HEK293 (cell line): ENCODE data around the gene MALT1.

ENCODE experiments used
- CTCF ChIA-PET: fragments of 350-600 bp; formaldehyde crosslinking; extraction: SDS; loops from one replicate; lab custom pipeline; 2021; ENCODE audit warnings: antibody characterized with exemption; lab: Yijun Ruan, JAX
- POLR2A ChIA-PET: fragments of 300-600 bp; formaldehyde crosslinking; extraction: SDS; loops from one replicate; lab custom pipeline; 2020; ENCODE audit warnings: antibody characterized with exemption, inconsistent platforms; lab: Yijun Ruan, JAX
- H3K27ac ChIP-seq: fragments of 200-500 bp; sonication (Bioruptor generic); 2 replicates; pipeline ENCODE4 v1.5.1; 2014; ENCODE audit warnings: low read depth, low read length, control low read depth, inconsistent platforms; ENCODE audit errors: extremely low read depth
- H3K36me3 ChIP-seq, 2 experiments: fragments of 200-500 bp in 1 of 2; sonication (Bioruptor generic) in 1 of 2; 1 replicate in 1 of 2; 2 replicates in 1 of 2; pipeline ENCODE4 v1.5.1; 2014 to 2017; ENCODE audit warnings: inconsistent platforms in 2 of 2, low read length in 2 of 2; ENCODE audit not compliant: control insufficient read depth in 2 of 2, insufficient read depth in 1 of 2
- H3K4me1 ChIP-seq: fragments of 200-500 bp; sonication (Bioruptor generic); 2 replicates; pipeline ENCODE4 v1.5.1; 2014; ENCODE audit warnings: mild to moderate bottlenecking, low read length, inconsistent platforms; ENCODE audit not compliant: control insufficient read depth, insufficient read depth
- H3K4me3 ChIP-seq: 2 replicates; pipeline ENCODE4 v1.5.1; 2011; ENCODE audit warnings: low read depth, mild to moderate bottlenecking, control low read depth, low read length, moderate library complexity
- H3K9me3 ChIP-seq: fragments of 200-500 bp; sonication (Bioruptor generic); 2 replicates; pipeline ENCODE4 v1.5.1; 2014; ENCODE audit warnings: low read depth, low read length, inconsistent platforms; ENCODE audit not compliant: control insufficient read depth, insufficient read depth
- GLI2 ChIP-seq: fragments of 450-650 bp; formaldehyde crosslinking; IDR thresholded peaks from 2 replicates; pipeline ENCODE4; 2017; ENCODE audit warnings: missing biosample characterization, missing genetic modification characterization, low read depth, borderline replicate concordance
- KLF16 ChIP-seq: fragments of 450-650 bp; formaldehyde crosslinking; IDR thresholded peaks from 2 replicates; pipeline ENCODE4 v1.5.1; 2017; ENCODE audit warnings: missing biosample characterization, missing genetic modification characterization
- PRDM1 ChIP-seq: fragments of 450-650 bp; formaldehyde crosslinking; IDR thresholded peaks from 2 replicates; pipeline ENCODE4; 2016; ENCODE audit warnings: missing biosample characterization, missing genetic modification characterization
- SCRT1 ChIP-seq: fragments of 450-650 bp; formaldehyde crosslinking; IDR thresholded peaks from 2 replicates; pipeline ENCODE4 v1.5.1; 2016; ENCODE audit warnings: missing biosample characterization, missing genetic modification characterization, borderline replicate concordance
- YY1 ChIP-seq: fragments of 450-650 bp; formaldehyde crosslinking; IDR thresholded peaks from 2 replicates; pipeline ENCODE4 v1.5.1; 2018; ENCODE audit warnings: missing biosample characterization, missing genetic modification characterization
- ZFP37 ChIP-seq: fragments of 450-650 bp; formaldehyde crosslinking; IDR thresholded peaks from 2 replicates; pipeline ENCODE4 v1.5.1; 2016; ENCODE audit warnings: missing biosample characterization, missing genetic modification characterization
- ZFP41 ChIP-seq: fragments of 450-650 bp; formaldehyde crosslinking; IDR thresholded peaks from 2 replicates; pipeline ENCODE4 v1.5.1; 2016; ENCODE audit warnings: missing biosample characterization, missing genetic modification characterization, borderline replicate concordance
- ZNF114 ChIP-seq: fragments of 450-650 bp; formaldehyde crosslinking; IDR thresholded peaks from 2 replicates; pipeline ENCODE4 v1.5.0; 2017; ENCODE audit warnings: missing biosample characterization, missing genetic modification characterization
- ZNF174 ChIP-seq: fragments of 450-650 bp; formaldehyde crosslinking; IDR thresholded peaks from 2 replicates; pipeline ENCODE4 v1.5.0; 2017; ENCODE audit warnings: missing biosample characterization, mild to moderate bottlenecking, missing genetic modification characterization
- ZNF549 ChIP-seq: fragments of 450-650 bp; IDR thresholded peaks from 2 replicates; pipeline ENCODE4 v1.5.1; 2018; ENCODE audit warnings: missing biosample characterization, missing genetic modification characterization, mild to moderate bottlenecking, inconsistent platforms, moderate library complexity
- ZNF777 ChIP-seq: fragments of 450-650 bp; formaldehyde crosslinking; IDR thresholded peaks from 2 replicates; pipeline ENCODE4 v1.5.1; 2017; ENCODE audit warnings: missing biosample characterization, missing genetic modification characterization, borderline replicate concordance
- TF ChIP-seq, protein P1 (sequence below): fragments of 450-650 bp; formaldehyde crosslinking; IDR thresholded peaks from 2 replicates; pipeline ENCODE4 v1.5.1; 2016; ENCODE audit warnings: missing biosample characterization, missing genetic modification characterization
- TF ChIP-seq, protein P2 (sequence below): fragments of 450-650 bp; formaldehyde crosslinking; IDR thresholded peaks from 2 replicates; pipeline ENCODE4 v1.5.1; 2016; ENCODE audit warnings: missing biosample characterization, missing genetic modification characterization
- TF ChIP-seq, protein P3 (sequence below): fragments of 450-650 bp; formaldehyde crosslinking; IDR thresholded peaks from 2 replicates; pipeline ENCODE4; 2016; ENCODE audit warnings: missing biosample characterization, missing genetic modification characterization
- TF ChIP-seq, protein P4 (sequence below): fragments of 450-650 bp; IDR thresholded peaks from 2 replicates; pipeline ENCODE4 v1.5.1; 2018; ENCODE audit warnings: missing biosample characterization, missing genetic modification characterization
- TF ChIP-seq, protein P5 (sequence below): fragments of 450-650 bp; formaldehyde crosslinking; IDR thresholded peaks from 2 replicates; pipeline ENCODE4 v1.5.1; 2016; ENCODE audit warnings: missing biosample characterization, missing genetic modification characterization
- TF ChIP-seq, protein P6 (sequence below): fragments of 450-650 bp; formaldehyde crosslinking; IDR thresholded peaks from 2 replicates; pipeline ENCODE4 v1.5.0; 2017; ENCODE audit warnings: missing biosample characterization, missing genetic modification characterization, borderline replicate concordance
- TF ChIP-seq, protein P7 (sequence below): fragments of 450-650 bp; formaldehyde crosslinking; IDR thresholded peaks from 2 replicates; pipeline ENCODE4 v1.5.1; 2016; ENCODE audit warnings: missing biosample characterization, missing genetic modification characterization

MALT1 gene

DNA sequence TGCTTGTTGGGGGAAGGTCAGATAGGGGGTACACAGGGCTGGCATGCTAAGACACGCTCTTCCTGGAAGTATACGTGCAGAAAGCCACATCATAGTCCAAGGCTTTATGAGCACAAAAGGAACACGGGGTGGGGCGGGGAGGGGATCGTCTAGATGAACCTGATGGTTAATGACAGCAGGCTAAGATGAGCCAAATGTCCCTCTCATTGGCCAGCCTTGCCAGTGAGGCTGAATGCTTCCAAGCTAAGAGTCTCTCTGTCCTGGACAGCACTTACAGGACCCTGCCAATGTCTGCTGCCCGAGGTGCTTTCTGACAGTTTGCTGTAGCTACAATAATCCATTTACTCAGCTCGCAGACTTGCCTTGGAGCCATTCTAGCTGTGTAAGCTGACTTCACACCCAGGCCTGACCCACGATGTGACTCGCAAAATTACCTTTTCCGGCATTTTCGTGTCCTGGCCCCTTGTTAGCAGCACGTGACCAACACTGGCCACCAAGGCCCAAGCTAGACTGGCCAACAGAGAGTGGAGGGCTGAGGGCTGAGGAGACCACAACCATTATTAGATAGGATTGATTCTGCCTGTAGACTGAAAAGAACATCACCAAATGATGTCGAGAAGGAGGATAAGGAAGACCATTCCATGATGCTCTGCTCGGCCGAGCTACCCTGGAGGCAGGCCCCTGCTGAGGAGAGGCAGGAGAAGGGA, 84.2 kb downstream of the MALT1 start (continued):
- TF ChIP-seq, protein P1, sequence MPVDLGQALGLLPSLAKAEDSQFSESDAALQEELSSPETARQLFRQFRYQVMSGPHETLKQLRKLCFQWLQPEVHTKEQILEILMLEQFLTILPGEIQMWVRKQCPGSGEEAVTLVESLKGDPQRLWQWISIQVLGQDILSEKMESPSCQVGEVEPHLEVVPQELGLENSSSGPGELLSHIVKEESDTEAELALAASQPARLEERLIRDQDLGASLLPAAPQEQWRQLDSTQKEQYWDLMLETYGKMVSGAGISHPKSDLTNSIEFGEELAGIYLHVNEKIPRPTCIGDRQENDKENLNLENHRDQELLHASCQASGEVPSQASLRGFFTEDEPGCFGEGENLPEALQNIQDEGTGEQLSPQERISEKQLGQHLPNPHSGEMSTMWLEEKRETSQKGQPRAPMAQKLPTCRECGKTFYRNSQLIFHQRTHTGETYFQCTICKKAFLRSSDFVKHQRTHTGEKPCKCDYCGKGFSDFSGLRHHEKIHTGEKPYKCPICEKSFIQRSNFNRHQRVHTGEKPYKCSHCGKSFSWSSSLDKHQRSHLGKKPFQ (tag by site-specific recombination): no peak
- TF ChIP-seq, all 188 proteins: peak for 0

DNA sequence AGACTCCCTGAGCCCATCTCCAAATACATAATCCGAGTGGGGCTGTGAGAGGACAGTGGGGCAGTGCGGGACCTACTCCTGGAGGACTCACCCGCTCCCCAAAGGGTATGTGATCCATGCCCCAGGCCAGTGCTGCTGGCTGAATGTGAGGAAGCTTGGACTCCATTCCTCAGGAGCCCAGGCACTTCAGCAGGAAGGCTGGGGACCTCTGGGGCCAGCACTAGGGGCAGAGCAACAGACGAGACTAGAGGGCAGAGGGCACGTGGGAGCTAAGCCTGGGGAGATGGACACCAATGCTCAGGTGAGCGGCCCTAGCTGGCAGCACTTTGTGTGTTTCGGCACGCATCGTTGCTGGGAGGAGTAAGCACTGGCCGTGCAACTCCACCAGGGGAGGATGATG, 84.9 kb downstream of the MALT1 start:
- H3K27ac ChIP-seq: no peak overlapping the region
- H3K4me3 ChIP-seq: no peak overlapping the region
- ChIA-PET POLR2A (no interaction called here), CTCF (interaction anchor here (0.5 to 6.6 kb wide), 5 partner anchors 7 to 1105 kb away, joined by 3 to 37 read pairs (median 6); no protein-coding TSS in a partner anchor)
- H3K9me3 ChIP-seq: no peaks in the 10 kb centered on the region
- H3K4me1 ChIP-seq: peaks cover under 1% of the 10 kb centered on the region; the same call in 1 of the 2 replicates
- TF ChIP-seq, protein P2, sequence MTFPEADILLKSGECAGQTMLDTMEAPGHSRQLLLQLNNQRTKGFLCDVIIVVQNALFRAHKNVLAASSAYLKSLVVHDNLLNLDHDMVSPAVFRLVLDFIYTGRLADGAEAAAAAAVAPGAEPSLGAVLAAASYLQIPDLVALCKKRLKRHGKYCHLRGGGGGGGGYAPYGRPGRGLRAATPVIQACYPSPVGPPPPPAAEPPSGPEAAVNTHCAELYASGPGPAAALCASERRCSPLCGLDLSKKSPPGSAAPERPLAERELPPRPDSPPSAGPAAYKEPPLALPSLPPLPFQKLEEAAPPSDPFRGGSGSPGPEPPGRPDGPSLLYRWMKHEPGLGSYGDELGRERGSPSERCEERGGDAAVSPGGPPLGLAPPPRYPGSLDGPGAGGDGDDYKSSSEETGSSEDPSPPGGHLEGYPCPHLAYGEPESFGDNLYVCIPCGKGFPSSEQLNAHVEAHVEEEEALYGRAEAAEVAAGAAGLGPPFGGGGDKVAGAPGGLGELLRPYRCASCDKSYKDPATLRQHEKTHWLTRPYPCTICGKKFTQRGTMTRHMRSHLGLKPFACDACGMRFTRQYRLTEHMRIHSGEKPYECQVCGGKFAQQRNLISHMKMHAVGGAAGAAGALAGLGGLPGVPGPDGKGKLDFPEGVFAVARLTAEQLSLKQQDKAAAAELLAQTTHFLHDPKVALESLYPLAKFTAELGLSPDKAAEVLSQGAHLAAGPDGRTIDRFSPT (tag by site-specific recombination): no peak
- TF ChIP-seq, protein P3, sequence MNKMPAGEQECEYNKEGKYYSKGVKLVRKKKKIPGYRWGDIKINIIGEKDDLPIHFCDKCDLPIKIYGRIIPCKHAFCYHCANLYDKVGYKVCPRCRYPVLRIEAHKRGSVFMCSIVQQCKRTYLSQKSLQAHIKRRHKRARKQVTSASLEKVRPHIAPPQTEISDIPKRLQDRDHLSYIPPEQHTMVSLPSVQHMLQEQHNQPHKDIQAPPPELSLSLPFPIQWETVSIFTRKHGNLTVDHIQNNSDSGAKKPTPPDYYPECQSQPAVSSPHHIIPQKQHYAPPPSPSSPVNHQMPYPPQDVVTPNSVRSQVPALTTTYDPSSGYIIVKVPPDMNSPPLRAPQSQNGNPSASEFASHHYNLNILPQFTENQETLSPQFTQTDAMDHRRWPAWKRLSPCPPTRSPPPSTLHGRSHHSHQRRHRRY (tag by site-specific recombination): no peak
- TF ChIP-seq, protein P4, sequence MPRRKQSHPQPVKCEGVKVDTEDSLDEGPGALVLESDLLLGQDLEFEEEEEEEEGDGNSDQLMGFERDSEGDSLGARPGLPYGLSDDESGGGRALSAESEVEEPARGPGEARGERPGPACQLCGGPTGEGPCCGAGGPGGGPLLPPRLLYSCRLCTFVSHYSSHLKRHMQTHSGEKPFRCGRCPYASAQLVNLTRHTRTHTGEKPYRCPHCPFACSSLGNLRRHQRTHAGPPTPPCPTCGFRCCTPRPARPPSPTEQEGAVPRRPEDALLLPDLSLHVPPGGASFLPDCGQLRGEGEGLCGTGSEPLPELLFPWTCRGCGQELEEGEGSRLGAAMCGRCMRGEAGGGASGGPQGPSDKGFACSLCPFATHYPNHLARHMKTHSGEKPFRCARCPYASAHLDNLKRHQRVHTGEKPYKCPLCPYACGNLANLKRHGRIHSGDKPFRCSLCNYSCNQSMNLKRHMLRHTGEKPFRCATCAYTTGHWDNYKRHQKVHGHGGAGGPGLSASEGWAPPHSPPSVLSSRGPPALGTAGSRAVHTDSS (tag by site-specific recombination): no peak
- TF ChIP-seq, protein P5, sequence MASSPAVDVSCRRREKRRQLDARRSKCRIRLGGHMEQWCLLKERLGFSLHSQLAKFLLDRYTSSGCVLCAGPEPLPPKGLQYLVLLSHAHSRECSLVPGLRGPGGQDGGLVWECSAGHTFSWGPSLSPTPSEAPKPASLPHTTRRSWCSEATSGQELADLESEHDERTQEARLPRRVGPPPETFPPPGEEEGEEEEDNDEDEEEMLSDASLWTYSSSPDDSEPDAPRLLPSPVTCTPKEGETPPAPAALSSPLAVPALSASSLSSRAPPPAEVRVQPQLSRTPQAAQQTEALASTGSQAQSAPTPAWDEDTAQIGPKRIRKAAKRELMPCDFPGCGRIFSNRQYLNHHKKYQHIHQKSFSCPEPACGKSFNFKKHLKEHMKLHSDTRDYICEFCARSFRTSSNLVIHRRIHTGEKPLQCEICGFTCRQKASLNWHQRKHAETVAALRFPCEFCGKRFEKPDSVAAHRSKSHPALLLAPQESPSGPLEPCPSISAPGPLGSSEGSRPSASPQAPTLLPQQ (tag by site-specific recombination): no peak
- TF ChIP-seq, protein P6, sequence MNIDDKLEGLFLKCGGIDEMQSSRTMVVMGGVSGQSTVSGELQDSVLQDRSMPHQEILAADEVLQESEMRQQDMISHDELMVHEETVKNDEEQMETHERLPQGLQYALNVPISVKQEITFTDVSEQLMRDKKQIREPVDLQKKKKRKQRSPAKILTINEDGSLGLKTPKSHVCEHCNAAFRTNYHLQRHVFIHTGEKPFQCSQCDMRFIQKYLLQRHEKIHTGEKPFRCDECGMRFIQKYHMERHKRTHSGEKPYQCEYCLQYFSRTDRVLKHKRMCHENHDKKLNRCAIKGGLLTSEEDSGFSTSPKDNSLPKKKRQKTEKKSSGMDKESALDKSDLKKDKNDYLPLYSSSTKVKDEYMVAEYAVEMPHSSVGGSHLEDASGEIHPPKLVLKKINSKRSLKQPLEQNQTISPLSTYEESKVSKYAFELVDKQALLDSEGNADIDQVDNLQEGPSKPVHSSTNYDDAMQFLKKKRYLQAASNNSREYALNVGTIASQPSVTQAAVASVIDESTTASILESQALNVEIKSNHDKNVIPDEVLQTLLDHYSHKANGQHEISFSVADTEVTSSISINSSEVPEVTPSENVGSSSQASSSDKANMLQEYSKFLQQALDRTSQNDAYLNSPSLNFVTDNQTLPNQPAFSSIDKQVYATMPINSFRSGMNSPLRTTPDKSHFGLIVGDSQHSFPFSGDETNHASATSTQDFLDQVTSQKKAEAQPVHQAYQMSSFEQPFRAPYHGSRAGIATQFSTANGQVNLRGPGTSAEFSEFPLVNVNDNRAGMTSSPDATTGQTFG: no peak
- H3K36me3 ChIP-seq: no peaks in the 10 kb centered on the region; a peak in 1 of 3 replicates

DNA sequence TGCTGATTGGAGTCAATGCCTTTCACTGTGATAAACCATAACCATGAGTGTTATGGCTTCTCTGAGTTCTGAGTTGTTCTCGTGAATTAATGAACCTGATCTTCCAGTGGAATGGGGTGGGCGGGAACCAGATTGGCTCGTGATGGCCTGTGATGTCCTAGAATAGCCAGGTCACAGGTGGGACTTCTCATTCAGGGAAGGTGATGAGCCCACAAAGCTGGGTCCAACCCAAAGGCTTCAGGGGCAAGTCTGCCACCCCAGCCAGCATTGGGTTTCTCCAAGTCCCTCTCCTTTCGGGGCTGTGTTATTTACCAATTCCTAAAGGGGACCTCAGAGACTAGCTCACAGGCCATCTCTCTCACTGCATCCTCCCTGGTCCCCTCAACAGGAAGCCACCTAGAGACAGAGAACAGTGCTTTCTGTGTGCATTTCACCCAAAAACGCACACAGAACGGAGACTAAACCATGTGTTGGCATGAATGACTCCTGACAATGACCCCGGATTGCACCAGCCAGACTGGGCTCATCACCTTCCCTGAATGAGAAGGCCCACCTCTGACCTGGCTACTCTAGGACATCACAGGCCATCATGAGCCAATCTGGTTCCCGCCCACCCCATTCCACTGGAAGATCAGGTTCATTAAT, 85.5 kb downstream of the MALT1 start:
- no peaks in the 10 kb centered on the region; a peak in 1 of 3 replicates for H3K36me3 ChIP-seq
- H3K9me3 ChIP-seq: no peaks in the 10 kb centered on the region
- ChIA-PET CTCF (interaction anchor here (0.7 to 3.7 kb wide), 2 partner anchors 227 to 492 kb away, joined by 3 to 18 read pairs; no protein-coding TSS in a partner anchor), POLR2A (no interaction called here)
- no peak overlapping the region for H3K27ac ChIP-seq
- H3K4me3 ChIP-seq: no peak overlapping the region
- H3K4me1 ChIP-seq: peaks cover 4% of the 10 kb centered on the region; the same call in 1 of the 2 replicates
- TF ChIP-seq ZFP37 (tag by site-specific recombination) (no peak), ZNF549 (tag by site-specific recombination) (no peak), ZNF114 (tag by site-specific recombination) (no peak), ZNF777 (tag by site-specific recombination) (no peak), YY1 (no peak), KLF16 (tag by site-specific recombination) (no peak), ZNF174 (tag by site-specific recombination) (no peak), GLI2 (tag by site-specific recombination) (no peak), ZFP41 (no peak), SCRT1 (tag by site-specific recombination) (no peak), PRDM1 (tag by site-specific recombination) (no peak)
- TF ChIP-seq, protein P7, sequence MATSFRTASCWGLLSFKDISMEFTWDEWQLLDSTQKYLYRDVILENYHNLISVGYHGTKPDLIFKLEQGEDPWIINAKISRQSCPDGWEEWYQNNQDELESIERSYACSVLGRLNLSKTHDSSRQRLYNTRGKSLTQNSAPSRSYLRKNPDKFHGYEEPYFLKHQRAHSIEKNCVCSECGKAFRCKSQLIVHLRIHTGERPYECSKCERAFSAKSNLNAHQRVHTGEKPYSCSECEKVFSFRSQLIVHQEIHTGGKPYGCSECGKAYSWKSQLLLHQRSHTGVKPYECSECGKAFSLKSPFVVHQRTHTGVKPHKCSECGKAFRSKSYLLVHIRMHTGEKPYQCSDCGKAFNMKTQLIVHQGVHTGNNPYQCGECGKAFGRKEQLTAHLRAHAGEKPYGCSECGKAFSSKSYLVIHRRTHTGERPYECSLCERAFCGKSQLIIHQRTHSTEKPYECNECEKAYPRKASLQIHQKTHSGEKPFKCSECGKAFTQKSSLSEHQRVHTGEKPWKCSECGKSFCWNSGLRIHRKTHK: no peak
